HTR-8/SVneo (cell line): ENCODE results near the gene PNN.
"Not testable (repeated sequence)": the region's sequence is repeated elsewhere in the genome, so short reads cannot be mapped to it uniquely, and the experiment has no call there.

Experiments
- DNase-seq: peaks from one replicate; pipeline ENCODE4 v3.0.0; 2011; ENCODE audit warnings: low spot score, mixed read lengths; ENCODE audit not compliant: insufficient read length
- FAIRE-seq: peaks from 2 replicates; lab custom pipeline; 2011; peaks lifted over from hg19 to GRCh38; lab: Jason Lieb, UNC

Gene PNN

GRCh38 chr14:39174560-39175444 lies at the start of gene PNN:
Gene PNN, plus strand, starts transcription at chr14:39175254. Its CDS starts 26 bp downstream, at chr14:39175280.
- FAIRE-seq (no peak), DNase-seq (peak; percentile 95)

- not testable (repeated sequence) for DNase-seq, FAIRE-seq
These were observed 37.2 kb upstream of the PNN start for GRCh38 chr14:39137835-39138234.

- DNase-seq, result no peak
- FAIRE-seq, result no peak
These were observed 36.6 kb upstream of the PNN start for GRCh38 chr14:39138440-39138839.

GRCh38 chr14:39140170-39140569 lies 34.9 kb upstream of the PNN start:
- no peak for FAIRE-seq

GRCh38 chr14:39141623-39142022 lies 33.4 kb upstream of the PNN start:
- FAIRE-seq, DNase-seq: not testable (repeated sequence)

More at GRCh38 chr14:39140170-39140569, 34.9 kb upstream of the PNN start:
- DNase-seq, result no peak

GRCh38 chr14:39143226-39143625 lies 31.8 kb upstream of the PNN start:
- FAIRE-seq, DNase-seq: not testable (repeated sequence)

GRCh38 chr14:39145266-39145966 lies 29.6 kb upstream of the PNN start:
- no peak for FAIRE-seq
- DNase-seq, result no peak

- DNase-seq (no peak), FAIRE-seq (no peak)
These were observed 20.4 kb upstream of the PNN start for GRCh38 chr14:39154594-39155189.

- FAIRE-seq (no peak), DNase-seq (no peak)
These were observed 17.6 kb upstream of the PNN start for GRCh38 chr14:39157491-39157890.

- DNase-seq (no peak), FAIRE-seq (no peak)
These were observed 16.7 kb upstream of the PNN start for GRCh38 chr14:39158222-39158858.

GRCh38 chr14:39160494-39160893 lies 14.6 kb upstream of the PNN start:
- DNase-seq (no peak), FAIRE-seq (no peak)

GRCh38 chr14:39167797-39168320 lies 7.2 kb upstream of the PNN start:
- DNase-seq, FAIRE-seq: not testable (repeated sequence)

- FAIRE-seq, result no peak
- no peak for DNase-seq
These were observed 6.5 kb upstream of the PNN start for GRCh38 chr14:39168591-39168990.

GRCh38 chr14:39169541-39169900 lies 5.5 kb upstream of the PNN start:
- FAIRE-seq, result no peak

GRCh38 chr14:39173198-39173597 lies 1.9 kb upstream of the PNN start:
- FAIRE-seq, result no peak

More at GRCh38 chr14:39169541-39169900, 5.5 kb upstream of the PNN start:
- DNase-seq, result no peak

GRCh38 chr14:39175445-39176262 lies 600 bp downstream of the PNN start:
- DNase-seq (no peak), FAIRE-seq (no peak)

More at GRCh38 chr14:39173198-39173597, 1.9 kb upstream of the PNN start:
- DNase-seq, result no peak

GRCh38 chr14:39176263-39177167 lies 1.5 kb downstream of the PNN start:
- DNase-seq (no peak), FAIRE-seq (no peak)

GRCh38 chr14:39177168-39177545 lies 2.1 kb downstream of the PNN start:
- DNase-seq, result no peak
- FAIRE-seq, result no peak
